Esophagus squamous epithelium (tissue), 4 donors: ENCODE data around the gene GSG1L.

Experiments used
- CTCF ChIP-seq, 6 experiments: fragments of 450-650 bp in 4 of 6; fragments of 200-600 bp in 2 of 6; sonication (generic) in 2 of 6; IDR thresholded peaks; one replicate each; pipeline ENCODE4 v1.5.1; 2016 to 2019; ENCODE audit warnings: antibody characterized with exemption in 6 of 6, mild to moderate bottlenecking in 4 of 6, moderate library complexity in 4 of 6
- POLR2A ChIP-seq, 4 donors: fragments of 450-650 bp; IDR thresholded peaks; one replicate each; pipeline ENCODE4 v1.6.1; 2017; ENCODE audit warnings: antibody characterized with exemption in 4 of 4, mild to moderate bottlenecking in 4 of 4, moderate library complexity in 3 of 4

GRCh38 chr16:27991876-27992275 lies 71.6 kb downstream of the GSG1L start:
- TF ChIP-seq POLR2A (IDR thresholded peaks at IDR 0.05) = no peak
- TF ChIP-seq CTCF (IDR thresholded peaks at IDR 0.05) = no peak
